HG03378 (cell line): ENCODE data around the gene SPC24.
"Not testable (repeated sequence)": the region's sequence is repeated elsewhere in the genome, so short reads cannot be mapped to it uniquely, and the experiment has no call there.

ENCODE experiments used
- ATAC-seq: cut with Tn5 transposase; IDR thresholded peaks from one replicate; pipeline ENCODE4 v1.9.1; 2021; ENCODE audit warnings: mild to moderate bottlenecking, moderate library complexity; ENCODE audit not compliant: unreplicated experiment

Gene SPC24

GRCh38 chr19:11131471-11131870, 24.1 kb downstream of the SPC24 start:
- ATAC-seq, result no peak

GRCh38 chr19:11130824-11131455, 24.6 kb downstream of the SPC24 start:
- no peak for ATAC-seq

DNA sequence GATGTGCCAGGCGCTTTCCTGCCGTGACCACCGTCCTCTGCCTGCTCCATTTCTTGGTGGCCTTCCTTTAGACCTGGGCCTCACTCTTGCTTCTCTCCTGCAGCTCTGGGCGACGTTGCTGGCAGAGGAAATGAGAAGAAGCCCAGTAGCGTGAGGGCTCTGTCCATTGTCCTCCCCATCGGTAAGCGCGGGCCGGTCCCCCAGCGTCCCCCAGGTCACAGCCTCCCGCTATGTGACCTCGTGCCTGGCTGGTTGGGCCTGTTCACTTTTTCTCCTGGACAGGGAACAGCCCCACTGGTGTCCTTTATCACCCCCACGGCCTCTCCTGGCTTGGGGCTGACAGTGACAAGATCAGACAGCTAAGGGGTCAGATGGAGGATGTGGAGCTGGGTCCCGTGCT, 27.7 kb downstream of the SPC24 start:
- no peak for ATAC-seq

GRCh38 chr19:11125994-11126685, 29.4 kb downstream of the SPC24 start:
- no peak for ATAC-seq

- ATAC-seq, result not testable (repeated sequence)
Measured at GRCh38 chr19:11124157-11124556, 31.4 kb downstream of the SPC24 start.

GRCh38 chr19:11123114-11123513, 32.5 kb downstream of the SPC24 start:
- no peak for ATAC-seq

GRCh38 chr19:11121963-11122362, 33.6 kb downstream of the SPC24 start:
- ATAC-seq, result not testable (repeated sequence)

DNA sequence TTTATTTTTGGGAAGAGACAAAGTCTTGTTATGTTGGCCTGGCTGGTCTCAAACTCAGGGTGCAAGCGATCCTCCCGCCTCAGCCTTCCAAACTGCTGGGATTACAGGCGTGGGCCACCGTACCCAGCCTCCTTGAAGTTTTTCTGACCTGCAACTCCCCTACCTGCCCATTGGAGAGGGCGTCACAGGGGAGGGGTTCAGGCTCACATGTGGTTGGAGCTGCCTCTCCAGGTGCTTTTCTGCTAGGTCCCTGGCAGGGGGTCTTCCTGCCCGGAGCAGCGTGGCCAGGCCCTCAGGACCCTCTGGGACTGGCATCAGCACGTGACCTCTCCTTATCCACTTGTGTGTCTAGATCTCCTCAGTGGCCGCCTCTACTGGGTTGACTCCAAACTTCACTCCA, 39.1 kb downstream of the SPC24 start:
- ATAC-seq, result no peak

DNA sequence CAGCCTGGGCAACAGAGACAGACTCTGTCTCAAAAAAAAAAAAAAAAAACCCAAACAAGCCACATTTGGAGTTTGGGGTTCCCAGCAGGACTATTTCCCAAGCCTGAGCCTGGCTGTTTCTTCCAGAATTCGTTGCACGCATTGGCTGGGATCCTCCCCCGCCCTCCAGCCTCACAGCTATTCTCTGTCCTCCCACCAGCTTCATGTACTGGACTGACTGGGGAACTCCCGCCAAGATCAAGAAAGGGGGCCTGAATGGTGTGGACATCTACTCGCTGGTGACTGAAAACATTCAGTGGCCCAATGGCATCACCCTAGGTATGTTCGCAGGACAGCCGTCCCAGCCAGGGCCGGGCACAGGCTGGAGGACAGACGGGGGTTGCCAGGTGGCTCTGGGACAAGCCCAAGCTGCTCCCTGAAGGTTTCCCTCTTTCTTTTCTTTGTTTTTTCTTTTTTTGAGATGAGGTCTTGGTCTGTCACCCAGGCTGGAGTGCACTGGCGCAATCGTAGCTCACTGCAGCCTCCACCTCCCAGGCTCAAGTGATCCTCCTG, 39.6 kb downstream of the SPC24 start:
- no peak for ATAC-seq

- no peak for ATAC-seq
Measured at GRCh38 chr19:11115042-11115441, 40.5 kb downstream of the SPC24 start.

GRCh38 chr19:11113140-11113708, 42.4 kb downstream of the SPC24 start:
- ATAC-seq, result no peak

DNA sequence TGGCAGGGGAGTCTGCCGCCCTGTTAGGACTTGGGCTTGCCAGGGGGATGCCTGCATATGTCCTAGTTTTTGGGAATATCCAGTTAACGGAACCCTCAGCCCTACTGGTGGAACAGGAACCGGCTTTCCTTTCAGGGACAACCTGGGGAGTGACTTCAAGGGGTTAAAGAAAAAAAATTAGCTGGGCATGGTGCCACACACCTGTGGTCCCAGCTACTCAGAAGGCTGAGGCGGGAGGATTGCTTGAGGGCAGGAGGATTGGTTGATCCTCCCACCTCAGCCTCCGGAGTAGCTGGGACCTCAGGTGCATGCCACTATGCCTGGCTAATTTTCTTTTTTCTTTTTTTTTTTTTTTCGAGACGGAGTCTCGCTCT, 43.8 kb downstream of the SPC24 start:
- no peak for ATAC-seq

DNA sequence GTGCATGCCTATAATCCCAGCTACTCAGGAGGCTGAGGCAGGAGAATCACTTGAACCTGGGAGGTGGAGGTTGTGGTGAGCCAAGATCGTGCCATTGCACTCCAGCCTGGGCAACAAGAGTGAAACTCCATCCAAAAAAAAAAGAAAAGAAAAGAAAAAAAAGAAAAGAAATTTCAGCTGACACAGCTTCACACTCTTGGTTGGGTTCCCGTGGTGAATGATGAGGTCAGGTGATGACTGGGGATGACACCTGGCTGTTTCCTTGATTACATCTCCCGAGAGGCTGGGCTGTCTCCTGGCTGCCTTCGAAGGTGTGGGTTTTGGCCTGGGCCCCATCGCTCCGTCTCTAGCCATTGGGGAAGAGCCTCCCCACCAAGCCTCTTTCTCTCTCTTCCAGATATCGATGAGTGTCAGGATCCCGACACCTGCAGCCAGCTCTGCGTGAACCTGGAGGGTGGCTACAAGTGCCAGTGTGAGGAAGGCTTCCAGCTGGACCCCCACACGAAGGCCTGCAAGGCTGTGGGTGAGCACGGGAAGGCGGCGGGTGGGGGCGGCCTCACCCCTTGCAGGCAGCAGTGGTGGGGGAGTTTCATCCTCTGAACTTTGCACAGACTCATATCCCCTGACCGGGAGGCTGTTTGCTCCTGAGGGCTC, 44.3 kb downstream of the SPC24 start:
- ATAC-seq, result no peak

DNA sequence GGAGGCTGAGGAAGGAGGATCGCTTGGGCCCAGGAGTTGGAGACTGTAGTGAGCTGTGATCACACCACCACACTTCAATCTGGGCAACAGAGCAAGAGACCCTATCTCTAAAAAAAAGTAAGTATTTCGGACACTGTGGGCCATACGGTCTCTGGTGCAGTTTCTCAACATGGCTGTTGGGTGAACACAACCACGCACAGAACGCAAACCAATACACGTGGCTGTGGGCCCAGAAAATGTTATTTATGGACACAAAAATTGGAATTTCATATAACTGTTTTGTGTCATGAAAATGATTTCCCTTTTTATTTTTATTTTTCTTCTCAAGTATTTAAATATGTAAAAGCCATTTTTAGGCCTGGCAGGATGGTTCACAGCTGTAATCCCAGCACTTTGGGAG, 46.8 kb downstream of the SPC24 start:
- ATAC-seq, result no peak

GRCh38 chr19:11106477-11106876, 49.1 kb downstream of the SPC24 start:
- ATAC-seq, result no peak

GRCh38 chr19:11105014-11105636, 50.5 kb downstream of the SPC24 start:
- no peak for ATAC-seq

DNA sequence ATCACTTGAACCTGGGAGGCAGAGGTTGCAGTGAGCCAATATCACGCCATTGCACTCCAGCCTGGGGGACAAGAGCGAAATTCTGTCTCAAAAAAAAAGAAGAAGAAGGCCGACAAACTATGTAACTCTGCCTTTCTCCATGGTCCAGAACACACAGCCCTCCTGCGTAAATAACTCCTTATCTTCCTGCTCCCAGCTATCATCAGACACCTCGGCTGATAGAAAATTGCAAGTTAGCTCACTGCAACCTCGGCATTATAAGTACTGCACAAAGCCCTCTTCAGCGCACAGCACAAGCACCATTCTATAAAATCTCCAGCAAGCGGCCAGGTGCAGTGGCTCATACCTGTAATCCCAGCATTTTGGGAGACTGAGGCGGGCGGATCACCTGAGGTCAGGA, 51.9 kb downstream of the SPC24 start:
- not testable (repeated sequence) for ATAC-seq

DNA sequence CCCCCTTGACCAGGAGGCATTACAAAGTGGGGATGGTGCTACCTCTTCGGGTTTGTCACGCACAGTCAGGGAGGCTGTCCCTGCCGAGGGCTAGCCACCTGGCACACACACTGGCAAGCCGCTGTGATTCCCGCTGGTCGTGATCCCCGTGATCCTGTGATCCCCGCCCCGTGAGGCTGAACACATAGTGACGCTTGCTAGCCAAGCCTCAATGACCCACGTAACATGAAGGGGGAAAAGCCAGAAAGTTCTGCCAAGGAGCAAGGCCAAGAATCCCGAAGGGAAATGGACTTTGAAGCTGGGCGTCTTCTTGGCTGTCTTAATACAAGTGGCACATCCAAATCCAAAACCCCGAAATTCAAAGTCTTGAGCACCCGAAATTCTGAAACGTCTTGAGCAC, 52.6 kb downstream of the SPC24 start:
- no peak for ATAC-seq

GRCh38 chr19:11101057-11101456, 54.5 kb downstream of the SPC24 start:
- ATAC-seq, result no peak

DNA sequence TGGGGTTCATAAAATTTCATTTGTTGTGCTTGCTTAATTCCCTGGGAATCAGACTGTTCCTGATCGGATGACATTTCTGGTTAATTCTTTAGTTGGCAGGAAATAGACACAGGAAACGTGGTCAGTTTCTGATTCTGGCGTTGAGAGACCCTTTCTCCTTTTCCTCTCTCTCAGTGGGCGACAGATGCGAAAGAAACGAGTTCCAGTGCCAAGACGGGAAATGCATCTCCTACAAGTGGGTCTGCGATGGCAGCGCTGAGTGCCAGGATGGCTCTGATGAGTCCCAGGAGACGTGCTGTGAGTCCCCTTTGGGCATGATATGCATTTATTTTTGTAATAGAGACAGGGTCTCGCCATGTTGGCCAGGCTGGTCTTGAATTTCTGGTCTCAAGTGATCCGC, 55.5 kb downstream of the SPC24 start:
- no peak for ATAC-seq

DNA sequence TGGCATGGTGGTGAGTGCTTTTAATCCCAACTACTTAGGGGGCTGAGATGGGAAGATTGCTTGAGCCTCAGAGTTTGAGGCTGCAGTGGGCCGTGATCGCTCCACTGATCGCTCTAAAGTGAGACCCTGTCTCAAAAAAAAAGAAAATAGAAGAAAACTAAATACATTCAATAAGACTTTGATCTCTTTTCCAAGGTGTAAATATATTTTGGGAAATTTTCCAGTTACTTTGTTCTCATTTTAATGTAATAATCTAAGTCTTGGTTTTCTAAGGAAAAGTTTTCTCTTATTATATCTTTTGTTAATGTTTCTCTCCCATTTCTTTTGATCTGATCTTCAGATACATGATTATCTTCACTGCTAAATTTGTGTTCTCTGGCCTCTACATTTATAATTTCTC, 56.7 kb downstream of the SPC24 start:
- no peak for ATAC-seq
